Activated CD4-positive, alpha-beta T cell treated with anti-CD3 and anti-CD28 coated beads for 4 hours (primary cell): Measurements from ENCODE around the gene MFSD2A.
"Not testable (repeated sequence)": the region's sequence is repeated elsewhere in the genome, so short reads cannot be mapped to it uniquely, and the experiment has no call there.

ENCODE experiments used
- DNase-seq, 2 donors: peaks; one replicate each; pipeline ENCODE4 v3.0.0-alpha.2; 2020

The MFSD2A gene

DNA sequence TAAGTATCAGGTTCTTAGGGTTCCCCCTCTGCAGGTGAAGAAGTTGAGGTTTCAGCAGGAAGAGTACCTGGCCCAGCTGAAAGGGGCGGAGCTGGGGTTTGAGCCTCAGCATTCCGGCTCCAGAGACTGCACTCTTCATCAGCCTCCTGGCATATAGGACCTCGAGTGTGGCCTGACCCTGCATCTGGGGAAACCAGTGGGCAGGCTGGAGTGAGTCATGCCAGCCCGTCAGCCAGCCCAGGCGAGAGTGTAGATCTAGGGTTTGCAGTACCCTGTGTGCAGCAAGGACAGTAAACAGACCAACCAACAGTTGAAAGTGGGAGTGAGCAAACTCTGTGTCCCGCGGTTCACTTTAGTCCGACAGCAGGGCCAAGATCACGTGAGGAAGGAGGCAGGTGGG is 14.1 kb downstream of the MFSD2A start:
- DNase-seq: no peak

DNA sequence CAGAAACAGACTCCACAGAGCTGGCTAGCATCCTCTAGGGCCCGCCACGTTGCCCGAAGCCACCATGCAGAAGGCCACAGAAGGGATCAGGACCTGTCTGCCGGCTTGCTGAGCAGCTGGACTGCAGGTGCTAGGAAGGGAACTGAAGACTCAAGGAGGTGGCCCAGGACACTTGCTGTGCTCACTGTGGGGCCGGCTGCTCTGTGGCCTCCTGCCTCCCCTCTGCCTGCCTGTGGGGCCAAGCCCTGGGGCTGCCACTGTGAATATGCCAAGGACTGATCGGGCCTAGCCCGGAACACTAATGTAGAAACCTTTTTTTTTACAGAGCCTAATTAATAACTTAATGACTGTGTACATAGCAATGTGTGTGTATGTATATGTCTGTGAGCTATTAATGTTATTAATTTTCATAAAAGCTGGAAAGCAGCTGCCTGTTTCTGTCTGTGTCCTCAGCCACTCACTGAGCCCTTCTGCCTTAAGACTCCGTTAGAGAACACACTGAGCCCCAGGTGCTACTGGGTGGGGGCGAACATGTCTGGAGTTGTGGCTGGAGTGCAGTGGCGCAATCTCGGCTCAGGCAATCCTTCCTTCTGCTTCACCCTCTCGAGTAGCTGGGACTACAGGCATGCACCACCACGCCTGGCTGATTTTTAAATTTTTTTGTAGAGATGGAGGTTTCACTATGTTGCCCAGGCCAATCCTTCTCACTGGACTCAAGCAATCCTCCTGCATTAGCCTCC is 14.8 kb downstream of the MFSD2A start:
- no peak for DNase-seq

DNA sequence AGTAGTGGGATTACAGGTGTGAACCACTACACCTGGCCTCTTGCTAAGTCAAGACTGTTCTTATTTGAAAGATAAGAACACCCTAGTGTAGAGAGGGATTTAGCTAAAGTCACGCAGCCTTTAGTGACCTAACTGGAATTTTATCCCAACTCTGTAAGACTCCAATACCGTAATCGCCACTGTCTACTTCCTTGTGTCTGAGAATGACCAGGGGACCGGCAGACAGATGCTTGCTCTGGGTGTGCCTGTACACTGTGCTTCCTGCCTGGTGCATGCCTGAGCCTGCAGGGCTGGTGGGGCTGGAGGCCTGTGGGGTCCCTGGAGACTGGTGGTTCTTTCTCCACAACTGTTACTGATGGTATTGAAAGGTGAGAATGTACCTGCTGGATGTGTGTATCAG is 15.3 kb downstream of the MFSD2A start:
- no peak for DNase-seq

DNA sequence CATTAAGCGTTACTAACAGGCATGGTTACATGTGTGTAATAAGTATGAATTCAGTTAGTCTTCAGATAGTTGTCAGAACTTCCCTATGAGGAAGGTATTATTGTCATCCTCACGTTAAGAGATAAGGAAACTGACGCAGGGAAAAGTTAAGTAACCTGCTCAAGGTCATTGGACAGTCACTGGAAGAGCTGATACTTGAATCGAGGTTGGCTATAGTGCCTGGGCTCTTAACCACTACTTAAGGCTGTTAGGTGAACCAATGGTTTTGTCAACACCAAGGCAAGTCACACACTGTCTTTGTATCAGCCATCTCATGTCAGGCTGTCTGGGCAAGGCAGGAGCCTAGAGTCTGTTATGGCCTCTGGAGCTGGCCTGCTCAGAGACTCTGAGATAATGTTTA is 16.2 kb downstream of the MFSD2A start:
- DNase-seq: no peak

DNA sequence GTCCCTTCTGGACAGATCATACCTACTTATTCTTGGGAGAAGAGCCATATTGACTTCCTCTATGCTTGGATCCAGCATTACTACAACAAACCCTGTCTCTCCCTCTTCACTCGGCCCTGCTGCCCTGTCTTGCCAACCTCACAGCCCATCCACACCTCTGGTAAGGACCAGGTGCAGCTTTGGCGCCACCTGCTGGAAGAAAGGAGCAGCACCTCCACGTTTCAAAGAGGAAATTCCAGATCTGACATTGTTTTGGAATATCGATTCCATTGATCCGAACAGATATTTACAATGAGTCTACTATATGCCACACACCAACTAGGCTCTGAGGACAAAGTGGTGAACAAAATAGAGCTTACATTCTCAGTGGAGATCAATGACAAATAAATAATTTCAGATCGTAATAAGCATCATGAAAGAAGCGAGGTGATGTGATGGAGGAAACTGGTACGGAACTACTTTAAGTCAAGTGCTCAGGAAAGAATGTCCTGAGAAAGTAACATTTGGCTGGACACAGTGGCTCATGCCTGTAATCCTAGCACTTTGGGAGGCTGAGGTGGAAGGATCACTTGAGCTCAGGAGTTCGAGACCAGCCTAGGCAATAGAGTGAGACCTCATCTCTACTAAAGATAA is 18.7 kb downstream of the MFSD2A start:
- peak; percentile 73 to 75 for DNase-seq

DNA sequence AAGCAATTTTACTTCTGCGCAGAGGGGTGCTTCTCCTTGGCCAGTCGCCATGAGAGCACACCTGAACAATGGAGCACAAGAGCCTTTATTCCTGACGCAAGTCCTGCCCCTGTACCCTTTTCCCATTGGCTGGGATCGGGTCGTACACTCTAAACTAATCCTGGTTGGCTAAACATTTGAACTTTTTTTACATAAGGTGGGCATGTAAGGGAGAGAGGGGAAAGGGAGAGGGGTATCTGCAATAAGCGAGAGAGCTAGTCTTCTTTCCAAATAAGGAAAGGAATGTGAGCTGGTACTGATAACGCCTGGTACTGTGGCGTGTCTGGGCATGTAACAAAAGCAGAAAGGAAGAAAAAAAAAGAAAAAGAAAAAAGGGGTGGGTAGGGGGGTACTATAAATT is 21.8 kb downstream of the MFSD2A start:
- no peak for DNase-seq

DNA sequence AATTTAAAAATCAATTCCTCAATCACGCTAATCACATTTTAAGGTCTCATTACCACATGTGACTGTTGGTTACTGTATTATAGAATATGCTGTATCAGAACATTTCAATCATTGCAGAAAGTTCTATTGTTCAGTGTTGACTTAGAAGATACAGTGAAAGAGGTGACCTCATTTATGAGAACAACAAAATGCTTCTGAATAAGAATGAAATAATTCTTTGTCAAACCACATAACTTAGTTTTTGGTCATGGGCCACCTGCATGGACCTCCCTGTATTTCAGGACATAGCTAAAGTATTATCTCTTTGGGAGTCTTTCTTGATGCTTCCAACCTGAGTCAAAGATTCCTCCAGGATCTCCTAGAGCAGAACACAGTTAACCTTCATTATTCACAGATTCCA is 22.3 kb downstream of the MFSD2A start:
- no peak for DNase-seq

DNA sequence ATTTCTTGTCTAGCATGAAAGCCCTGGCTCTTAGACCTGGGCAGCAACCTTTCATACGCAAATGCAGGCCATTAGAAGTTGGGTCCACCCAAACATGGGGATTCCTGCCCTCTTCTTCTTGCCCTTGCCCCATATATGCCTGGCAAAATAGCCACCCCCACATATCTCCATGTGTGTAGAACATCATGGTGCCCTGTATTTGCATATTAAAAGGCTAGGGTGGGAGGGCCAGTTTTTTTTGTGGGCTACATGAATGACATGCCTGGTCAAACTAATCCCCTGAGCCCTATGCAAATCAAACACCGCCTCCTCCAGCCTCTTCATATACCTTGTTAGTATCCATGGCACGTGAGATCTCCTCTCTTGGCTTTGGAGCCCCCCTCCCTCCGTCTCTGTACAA is 24.7 kb downstream of the MFSD2A start:
- DNase-seq: no peak

DNA sequence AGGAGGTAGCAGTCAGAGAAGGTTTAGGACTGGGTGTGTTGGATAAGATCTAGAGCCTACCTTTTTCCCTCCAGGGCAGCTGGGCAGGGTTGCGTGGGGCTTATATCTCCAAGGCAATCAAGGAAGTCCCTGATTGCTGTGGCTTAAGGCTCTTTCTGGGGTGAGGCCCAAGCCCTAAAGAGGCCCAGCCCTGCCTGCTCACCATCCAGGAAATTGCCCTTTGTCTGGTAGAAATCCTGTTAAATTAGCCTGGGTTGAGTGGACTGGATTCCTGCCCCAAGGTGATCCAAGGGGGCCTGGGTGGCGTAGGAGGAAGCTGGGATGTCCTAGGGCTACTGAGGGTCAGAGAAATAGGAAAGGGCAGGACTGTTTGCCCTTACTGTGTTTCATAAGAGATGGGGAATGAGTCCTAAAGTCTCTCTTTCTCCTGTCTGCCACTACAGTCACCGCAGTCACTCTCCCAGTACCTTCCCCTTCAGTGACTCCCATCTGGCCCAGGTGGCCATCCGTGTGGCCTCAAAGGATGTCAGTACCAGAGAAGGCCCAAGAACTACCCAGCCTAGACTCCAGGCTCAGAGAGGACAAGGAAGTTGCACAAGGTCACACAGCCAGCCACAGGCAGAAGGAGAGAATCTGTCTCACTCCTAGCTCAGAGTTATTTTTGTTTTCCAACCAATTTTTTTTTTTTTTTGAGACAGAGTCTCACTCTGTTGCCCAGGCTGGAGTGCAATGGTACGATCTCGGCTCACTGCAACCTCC is 25.8 kb downstream of the MFSD2A start:
- no peak for DNase-seq

DNA sequence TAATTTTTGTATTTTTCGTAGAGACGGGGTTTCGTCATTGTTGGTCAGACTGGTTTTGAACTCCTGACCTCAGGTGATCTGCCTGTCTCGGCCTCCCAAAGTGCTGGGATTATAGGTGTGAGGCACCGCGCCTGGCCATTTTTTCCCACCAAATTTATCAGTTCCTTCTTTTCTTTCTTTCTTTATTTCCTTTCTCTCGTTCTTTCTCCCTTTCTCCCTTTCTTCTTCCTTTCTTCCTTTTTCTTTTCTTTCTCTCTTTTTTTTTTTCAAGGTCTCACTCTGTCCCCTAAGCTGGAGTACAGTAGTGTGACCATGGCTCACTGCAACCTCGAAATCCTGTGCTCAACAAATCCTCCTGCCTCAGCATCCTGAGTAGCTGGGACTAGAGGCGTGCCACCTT is 26.4 kb downstream of the MFSD2A start:
- DNase-seq: no peak

DNA sequence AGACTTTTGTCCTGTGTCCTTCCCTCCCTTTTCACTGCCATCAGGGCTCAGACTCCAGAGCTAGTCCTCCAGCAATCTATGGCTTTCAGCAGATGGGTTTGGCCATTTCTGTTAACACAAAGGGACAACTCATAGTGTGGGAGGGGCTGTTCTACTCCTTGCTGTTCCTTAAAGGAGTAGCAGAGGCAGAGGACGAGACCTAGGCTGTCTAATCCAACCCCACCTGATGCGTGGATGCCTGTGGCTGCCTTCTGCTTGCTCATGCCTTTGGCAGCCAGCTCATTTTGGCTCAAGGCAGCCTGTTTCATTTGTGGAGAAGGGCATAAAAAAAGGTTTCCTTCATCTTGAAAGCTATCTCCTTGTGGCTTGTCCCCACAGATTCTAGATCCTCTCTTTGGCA is 27.0 kb downstream of the MFSD2A start:
- DNase-seq: no peak

DNA sequence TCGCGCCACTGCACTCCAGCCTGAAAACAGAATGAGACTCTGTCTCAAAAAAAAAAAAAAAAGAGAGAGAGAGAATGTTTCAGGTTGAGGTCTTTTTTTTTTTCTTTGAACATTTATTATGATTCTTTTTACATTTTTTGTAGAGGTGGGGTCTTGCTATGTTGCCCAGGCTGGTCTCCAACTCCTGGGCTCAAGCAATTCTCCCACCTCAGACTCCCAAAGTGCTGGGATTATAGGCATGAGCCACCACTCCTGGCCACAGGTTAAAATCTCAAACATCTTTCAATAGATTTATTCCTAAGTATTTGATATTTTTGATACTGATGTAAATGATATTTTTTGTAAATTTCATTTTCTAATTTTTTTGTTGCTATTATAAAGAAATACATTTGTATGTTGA is 29.5 kb downstream of the MFSD2A start:
- DNase-seq: not testable (repeated sequence)

DNA sequence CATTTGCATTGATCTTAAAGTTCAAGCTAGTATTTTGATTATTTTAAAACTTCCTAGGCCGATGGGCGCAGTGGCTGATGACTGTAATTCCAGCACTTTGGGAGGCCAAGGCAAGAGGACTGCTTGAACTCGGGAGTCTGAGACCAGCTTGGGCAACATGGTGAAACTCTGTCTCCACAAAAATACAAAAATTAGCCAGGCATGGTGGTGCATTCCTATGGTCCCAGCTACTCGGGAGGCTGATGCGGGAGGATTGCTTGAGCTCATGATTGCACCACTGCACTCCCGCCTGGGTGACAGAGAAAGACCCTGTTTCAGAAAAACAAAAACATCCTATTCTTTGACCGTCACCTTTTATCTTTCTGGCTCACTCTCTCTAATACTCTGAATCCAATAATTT is 30.0 kb downstream of the MFSD2A start:
- no peak for DNase-seq

DNA sequence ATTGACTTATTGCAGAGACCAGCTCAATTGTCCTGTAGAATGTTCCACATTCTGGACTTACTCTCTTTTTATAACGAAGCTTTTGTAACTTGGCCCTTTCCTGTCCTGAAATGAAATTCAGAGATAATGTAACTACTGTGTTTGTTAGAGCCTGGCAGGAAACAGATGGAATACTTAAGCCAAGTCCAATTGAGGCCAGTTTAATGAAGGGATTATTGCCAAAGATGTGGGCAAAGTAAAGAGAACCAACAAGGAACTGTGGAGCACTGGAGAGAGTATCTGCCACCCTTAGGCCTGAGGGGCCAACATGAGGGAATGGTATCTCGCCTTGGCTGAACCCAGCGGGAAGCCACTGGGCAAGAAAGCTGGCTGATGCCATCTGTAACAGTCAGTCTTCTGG is 32.9 kb downstream of the MFSD2A start:
- DNase-seq: no peak

DNA sequence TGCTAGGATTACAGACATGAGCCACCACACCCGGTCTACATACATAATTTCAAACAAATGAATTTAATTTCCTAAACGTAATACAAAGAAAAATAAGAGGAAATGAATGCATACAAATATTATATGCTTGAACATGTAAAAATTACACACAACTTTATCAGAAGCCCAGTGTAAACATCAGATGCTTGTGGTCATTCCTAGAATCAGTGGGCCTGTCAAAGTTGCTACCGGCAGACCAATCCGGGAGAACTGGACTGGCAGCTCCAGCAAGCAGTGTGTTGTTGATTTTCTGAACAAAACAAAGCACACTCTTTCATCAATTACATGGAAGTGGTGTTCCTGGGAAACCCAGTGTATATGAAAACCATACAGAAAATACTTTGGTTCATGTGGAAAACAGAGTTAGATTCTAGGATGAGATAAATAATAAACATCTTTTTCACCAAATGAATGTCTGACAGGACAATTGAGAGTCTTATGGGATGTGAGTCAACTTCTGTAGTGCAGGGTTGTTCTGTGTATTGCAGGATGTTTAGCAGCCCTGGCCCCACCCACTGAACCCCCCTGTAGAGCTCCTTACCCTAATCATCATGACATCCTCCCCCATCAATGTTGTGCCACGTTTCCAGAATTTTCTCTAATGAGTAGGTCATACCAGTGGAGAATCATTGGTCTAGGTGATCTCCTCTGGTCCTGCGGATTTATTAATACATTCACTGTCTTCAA is 33.8 kb downstream of the MFSD2A start:
- DNase-seq: no peak

DNA sequence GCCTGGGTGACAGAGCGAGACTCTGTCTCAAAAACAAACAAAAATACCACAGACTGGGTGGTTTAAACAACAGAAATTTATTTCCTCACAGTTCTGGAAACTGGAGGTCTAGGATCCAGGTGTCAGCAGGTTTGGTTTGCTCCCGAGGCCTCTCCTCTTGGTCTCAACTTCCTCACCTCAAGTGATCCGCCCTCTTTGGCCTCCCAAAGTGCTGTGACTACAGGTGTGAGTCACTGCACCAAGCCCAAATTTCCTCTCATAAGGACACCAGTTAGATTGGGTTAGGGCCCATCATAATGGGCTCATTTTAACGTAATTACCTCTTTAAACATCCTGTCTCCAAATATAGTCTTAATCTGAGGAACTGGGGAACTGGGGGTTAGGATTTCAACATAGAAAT is 35.5 kb downstream of the MFSD2A start:
- DNase-seq: no peak

DNA sequence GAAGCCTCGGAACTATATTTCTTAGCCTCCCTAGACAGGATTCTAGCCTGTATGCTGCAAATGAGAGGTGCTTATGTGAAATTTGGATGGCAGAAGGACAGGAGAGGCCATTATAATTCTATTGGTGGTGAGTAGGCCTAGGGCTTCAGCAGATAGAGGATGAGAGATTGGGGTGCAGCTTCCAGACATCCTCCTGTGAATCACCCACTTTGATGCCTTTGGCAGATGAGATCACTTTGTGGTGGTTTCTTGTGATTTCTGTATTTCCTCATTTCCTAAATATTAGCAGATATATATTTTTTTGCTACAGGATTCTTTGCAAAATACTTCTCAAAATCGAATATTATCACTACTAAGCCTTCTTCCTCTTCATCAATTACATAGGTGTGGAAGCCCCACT is 37.3 kb downstream of the MFSD2A start:
- no peak for DNase-seq

DNA sequence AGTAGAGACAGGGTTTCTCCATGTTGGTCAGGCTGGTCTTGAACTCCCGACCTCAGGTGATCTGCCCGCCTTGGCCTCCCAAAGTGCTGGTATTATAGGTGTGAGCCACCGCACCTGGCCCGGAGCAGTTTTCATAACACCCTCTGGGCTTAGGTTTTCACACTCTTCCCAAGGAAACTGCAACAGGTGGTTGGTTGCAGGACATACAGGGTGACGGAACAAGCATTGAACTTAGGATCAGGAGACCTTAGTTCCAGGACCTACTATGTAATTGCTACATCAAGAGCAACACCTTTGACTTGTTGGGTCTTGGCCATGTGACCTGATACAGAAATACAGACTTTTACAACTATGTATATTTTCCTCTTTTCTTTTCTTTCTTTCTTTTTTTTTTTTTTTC is 37.9 kb downstream of the MFSD2A start:
- no peak for DNase-seq

DNA sequence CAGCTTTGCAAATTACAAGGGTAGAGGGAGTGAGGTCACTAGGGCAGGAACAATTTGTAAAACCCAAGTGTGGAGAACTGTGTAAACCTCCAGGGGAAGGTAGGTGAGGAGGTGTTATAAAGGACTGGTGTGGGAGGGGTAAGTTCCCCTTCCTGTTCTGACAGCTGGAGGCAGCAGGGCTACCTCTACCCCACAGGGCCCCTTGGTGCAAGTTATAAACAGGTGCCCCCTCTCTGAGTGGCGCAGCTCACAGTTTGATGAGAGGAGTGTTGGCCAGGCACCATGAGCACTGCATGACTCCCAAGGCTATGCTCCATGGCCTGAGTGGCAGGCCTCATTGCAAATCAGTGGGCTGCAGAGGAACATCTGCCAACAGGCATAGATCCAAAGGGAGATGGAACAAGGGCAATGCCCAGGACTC is 41.0 kb downstream of the MFSD2A start:
- DNase-seq: no peak

DNA sequence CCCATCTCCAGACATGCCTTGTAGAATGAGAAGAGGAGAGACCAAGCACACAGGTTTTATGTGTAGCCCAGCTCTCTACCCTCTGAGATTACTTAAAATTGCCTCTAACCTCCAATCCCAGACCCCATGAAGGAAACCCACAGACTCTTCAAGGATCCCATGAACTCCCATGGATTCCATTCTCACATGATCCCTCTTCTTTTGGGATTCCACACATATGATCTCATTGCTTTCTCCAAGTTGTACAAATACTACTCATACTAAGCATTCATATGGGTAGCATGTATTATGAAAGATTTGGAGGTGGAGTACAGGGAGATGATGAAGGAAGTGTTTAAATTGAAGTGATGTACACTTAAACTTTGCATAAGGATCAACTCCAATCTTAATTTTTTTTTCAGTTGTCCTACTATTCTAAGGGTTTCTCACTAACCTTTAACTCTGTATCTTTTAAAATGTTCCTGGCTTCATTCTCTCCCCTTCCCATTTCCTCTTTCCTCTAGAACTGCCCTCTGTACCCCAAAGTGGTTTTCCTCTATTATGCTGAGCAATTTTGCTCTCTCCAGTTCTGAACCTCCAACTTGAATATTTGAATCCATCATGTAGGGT is 41.6 kb downstream of the MFSD2A start:
- no peak for DNase-seq

DNA sequence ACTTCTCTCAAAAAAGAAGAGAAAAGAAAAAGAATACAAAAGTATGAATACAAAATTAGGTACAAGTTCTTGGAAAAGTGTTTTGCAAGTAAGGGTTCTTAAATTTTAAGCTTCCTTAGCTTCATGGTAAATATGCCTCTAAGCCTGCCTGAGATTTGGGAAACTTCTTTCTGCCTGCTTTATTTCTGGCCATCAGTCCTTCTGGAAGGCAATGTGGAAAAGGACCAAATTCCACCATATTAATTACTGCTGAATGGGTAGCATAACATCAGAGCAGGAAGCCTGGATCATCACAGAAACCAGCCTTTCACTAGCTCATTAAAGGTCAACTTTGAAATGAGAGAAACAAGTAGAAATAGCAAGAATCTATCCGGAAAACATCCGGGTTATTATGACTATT is 46.5 kb downstream of the MFSD2A start:
- DNase-seq: no peak

DNA sequence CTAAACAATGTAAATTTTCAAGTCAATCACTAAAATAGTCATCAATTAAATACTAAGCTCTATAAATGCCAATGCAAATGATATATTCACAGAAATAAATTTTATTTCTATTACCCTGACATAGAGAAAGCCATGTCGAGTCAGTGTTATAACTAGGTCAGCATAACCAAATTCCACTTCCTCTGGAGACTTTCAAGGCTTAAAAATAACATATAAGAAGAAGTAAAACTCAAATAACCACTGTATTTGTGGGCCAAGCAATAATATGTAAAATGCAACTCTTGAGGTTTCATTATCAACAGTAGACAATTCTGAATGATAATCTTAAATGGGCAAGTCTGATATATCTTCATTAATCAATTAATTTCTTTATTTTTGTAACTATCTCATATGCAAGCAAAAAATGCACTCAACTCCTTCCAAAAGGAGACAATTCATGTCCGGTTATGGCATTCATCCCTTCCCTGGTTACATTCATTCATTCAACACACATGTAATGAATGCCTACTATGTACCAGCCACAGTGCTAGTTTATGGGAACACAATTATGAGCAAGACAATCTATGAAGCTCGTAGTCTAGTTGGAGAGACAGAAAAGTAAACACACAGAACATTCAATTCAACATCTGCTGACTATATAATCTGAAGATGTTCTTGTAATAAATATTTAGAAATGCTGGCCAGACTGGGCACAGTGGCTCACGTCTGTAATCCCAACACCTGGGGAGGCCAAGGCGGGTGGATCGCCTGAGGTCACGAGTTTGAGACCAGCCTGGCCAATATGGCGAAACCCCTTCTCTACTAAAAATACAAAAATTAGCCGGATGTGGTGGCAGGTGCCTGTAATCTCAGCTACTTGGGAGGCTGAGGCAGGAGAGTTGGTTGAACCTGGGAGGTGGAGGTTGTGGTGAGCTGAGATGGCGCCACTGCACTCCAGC is 48.5 kb downstream of the MFSD2A start:
- no peak for DNase-seq
